ENCODE data around the gene OTOG. TPM values are rescaled to one million over a fixed set of nuclear protein-coding genes. Genes with fewer than 3 reads are reported as not detected.

Gene OTOG
- total and polyA plus RNA-seq, 2 experiments from 2014 or later: not detected

DNA sequence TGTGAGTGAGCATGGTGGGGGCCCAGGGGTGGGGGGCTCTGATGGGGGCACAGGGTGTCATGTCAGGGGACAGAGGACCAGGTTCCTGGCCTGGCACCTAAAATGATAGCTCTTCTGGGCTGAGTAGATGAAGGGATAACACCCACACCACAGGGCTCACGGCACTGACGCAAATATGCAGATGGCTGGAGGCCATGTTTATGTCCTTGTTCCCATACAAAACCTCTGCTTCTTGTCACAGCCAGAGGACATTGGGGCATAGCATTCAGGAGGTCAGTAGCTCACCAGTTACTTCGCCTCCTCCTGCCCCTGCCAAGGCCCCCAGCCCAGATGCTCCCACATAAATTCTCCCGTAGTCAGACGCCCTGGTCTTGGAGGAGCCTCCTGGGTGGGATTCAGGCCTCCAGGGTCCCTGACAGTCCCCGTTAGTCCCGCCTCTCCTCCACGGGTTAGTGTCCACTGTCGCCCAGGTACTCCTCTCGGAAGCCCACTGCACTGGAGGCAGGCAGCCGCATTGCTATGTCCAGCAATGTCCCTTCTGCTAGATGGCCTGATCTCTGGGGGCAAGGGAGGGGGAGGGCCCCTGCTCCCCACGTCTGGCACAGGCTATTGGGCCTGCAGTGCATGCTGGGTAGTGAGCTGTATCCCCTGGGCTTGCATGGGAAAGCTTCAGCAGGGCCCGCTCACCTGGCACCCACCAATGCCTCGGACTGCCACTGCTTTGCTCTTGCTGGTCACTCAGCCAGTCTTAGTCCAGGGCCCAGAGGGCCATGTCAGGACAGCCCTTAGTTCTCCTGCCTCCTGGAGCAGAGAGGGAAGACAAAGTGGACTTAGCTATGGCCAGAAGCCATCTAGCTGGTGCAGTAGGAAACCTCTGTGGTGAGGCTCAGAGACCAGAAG, 96.7 kb downstream of the OTOG start:
- no peak overlapping the region for H3K9ac ChIP-seq
- no peaks in the 10 kb centered on the region for H4K20me1 ChIP-seq (ENCODE audit: insufficient read depth)
- no peak overlapping the region for H3K27ac ChIP-seq
- in situ Hi-C loops (cut with MboI): no loop called here
- no peak for DNase-seq
- no peaks in the 10 kb centered on the region for H3K9me3 ChIP-seq (ENCODE audit: low read depth)
- no peaks in the 10 kb centered on the region for H3K36me3 ChIP-seq (ENCODE audit: low read depth)
- H3K79me2 ChIP-seq (ENCODE audit: insufficient read depth): no peaks in the 10 kb centered on the region
- H3K4me1 ChIP-seq (ENCODE audit: insufficient read depth): no peaks in the 10 kb centered on the region
- 41 to 49% methylated on average over 11 to 13 of the region's 14 CpGs for WGBS, 2 experiments (ENCODE audit: low coverage in 1 of 2, low lambda C conversion rate in 2 of 2, missing lambda C conversion rate in 2 of 2)
- H2AFZ ChIP-seq: no peak overlapping the region
- no peak for TF ChIP-seq EZH2 (IDR thresholded peaks at IDR 0.05; ENCODE audit: insufficient read depth, poor library complexity, severe bottlenecking)
- TF ChIP-seq EZH2phosphoT487 (IDR thresholded peaks at IDR 0.05; ENCODE audit: insufficient read depth, low read depth): no peak
- H3K27me3 ChIP-seq (replicated peaks; ENCODE audit: insufficient read depth): 0 out of 2 replicates have a peak, but pooled peaks cover 6% of the 10 kb centered on the region
- no peaks in the 10 kb centered on the region for H3K9me2 ChIP-seq (ENCODE audit: insufficient read depth)
- H3F3A ChIP-seq (ENCODE audit: insufficient read depth): no peaks in the 10 kb centered on the region
- no peak overlapping the region for H3K4me2 ChIP-seq (ENCODE audit: unreplicated experiment)
- H3K4me3 ChIP-seq: no peak overlapping the region

DNA sequence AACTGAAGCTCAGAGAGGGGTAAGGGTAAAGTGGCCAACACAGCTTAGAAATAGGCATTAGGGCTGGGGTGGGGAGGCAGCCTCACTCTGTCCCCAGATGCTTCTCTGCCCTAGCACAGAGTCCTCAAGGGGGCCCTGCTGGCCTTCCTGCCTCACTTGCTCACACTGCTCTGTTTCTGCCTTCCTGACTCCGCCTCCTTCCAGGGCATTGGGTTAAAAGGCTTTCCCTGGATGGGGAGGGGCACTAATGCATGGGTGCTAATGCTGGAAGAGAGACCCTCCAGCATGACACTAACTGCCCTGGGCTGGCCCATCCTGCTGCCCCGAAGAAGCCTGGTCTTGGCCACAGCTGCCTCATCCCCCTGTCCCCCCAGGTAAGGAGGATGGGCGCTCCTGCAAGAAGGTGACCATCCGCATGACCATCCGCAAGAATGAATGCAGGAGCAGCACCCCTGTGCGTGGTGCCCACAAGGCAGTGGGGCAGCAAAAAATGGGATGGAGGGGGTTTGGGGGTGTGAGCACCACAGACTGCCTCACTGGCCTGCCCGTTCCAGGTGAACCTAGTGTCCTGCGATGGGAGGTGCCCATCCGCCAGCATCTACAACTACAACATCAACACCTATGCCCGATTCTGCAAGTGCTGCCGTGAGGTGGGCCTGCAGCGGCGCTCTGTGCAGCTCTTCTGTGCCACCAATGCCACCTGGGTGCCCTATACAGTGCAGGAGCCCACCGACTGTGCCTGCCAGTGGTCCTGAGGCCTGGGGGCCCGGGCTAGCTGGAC, 98.3 kb downstream of the OTOG start:
- no peak overlapping the region for H3K9ac ChIP-seq
- no peak for DNase-seq
- no peaks in the 10 kb centered on the region for H3K4me1 ChIP-seq (ENCODE audit: insufficient read depth)
- in situ Hi-C loops (cut with MboI): no loop called here
- no peak overlapping the region for H3K27ac ChIP-seq
- no peak overlapping the region for H3K4me3 ChIP-seq
- TF ChIP-seq EZH2 (IDR thresholded peaks at IDR 0.05; ENCODE audit: insufficient read depth, poor library complexity, severe bottlenecking) (no peak), EZH2phosphoT487 (IDR thresholded peaks at IDR 0.05; ENCODE audit: insufficient read depth, low read depth) (no peak)
- no peaks in the 10 kb centered on the region for H3K9me2 ChIP-seq (ENCODE audit: insufficient read depth)
- H3K36me3 ChIP-seq (ENCODE audit: low read depth): no peaks in the 10 kb centered on the region
- no peak overlapping the region for H3K4me2 ChIP-seq (ENCODE audit: unreplicated experiment)
- no peaks in the 10 kb centered on the region for H4K20me1 ChIP-seq (ENCODE audit: insufficient read depth)
- no peaks in the 10 kb centered on the region for H3K9me3 ChIP-seq (ENCODE audit: low read depth)
- 0 out of 2 replicates have a peak, but pooled peaks cover 6% of the 10 kb centered on the region for H3K27me3 ChIP-seq (replicated peaks; ENCODE audit: insufficient read depth)
- 53 to 54% methylated on average over 13 to 15 of the region's 15 CpGs for WGBS, 2 experiments (ENCODE audit: low coverage in 1 of 2, low lambda C conversion rate in 2 of 2, missing lambda C conversion rate in 2 of 2)
- H3F3A ChIP-seq (ENCODE audit: insufficient read depth): no peaks in the 10 kb centered on the region
- H3K79me2 ChIP-seq (ENCODE audit: insufficient read depth): no peaks in the 10 kb centered on the region
- no peak overlapping the region for H2AFZ ChIP-seq

DNA sequence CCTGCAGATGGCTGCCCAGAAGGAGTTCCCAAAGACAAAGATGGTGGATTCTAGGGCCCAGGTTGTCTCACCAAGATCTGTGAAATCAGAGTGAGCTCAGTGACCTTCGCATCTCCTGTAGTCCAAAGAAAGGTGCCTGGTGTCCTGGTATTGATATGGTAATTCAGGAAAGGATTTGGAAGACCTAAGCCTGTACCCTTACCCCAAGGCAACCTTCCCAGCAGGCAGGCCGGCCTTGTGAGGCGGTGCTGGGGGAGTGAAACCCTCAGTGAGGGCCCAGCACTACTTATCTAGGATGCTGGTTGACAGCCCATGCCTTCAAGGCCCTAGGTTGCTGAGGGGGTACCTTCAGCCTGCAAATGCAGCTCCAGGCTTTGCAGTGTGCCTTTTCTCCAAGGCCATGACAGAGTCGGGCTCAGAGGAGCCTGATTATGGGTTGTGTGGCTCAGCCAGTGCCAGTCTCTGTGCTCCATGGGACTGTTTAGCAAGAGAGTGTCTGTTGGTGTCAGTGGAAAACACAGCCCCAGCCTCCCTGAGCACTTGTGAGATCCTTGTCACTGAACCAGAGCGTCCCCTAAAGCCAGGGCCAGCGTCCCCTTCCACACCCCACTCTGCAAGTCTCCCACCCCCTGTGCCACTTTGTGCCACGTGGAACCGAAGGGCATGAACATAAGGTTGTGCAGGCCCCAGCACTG, 99.5 kb downstream of the OTOG start:
- TF ChIP-seq EZH2phosphoT487 (IDR thresholded peaks at IDR 0.05; ENCODE audit: insufficient read depth, low read depth): no peak
- TF ChIP-seq EZH2 (IDR thresholded peaks at IDR 0.05; ENCODE audit: insufficient read depth, poor library complexity, severe bottlenecking): no peak
- H3K4me2 ChIP-seq (ENCODE audit: unreplicated experiment): no peak overlapping the region
- no peaks in the 10 kb centered on the region for H3K79me2 ChIP-seq (ENCODE audit: insufficient read depth)
- no peaks in the 10 kb centered on the region for H4K20me1 ChIP-seq (ENCODE audit: insufficient read depth)
- no peak overlapping the region for H3K9ac ChIP-seq
- H3K9me2 ChIP-seq (ENCODE audit: insufficient read depth): no peaks in the 10 kb centered on the region
- no peaks in the 10 kb centered on the region for H3K4me1 ChIP-seq (ENCODE audit: insufficient read depth)
- H3K4me3 ChIP-seq: no peak overlapping the region
- in situ Hi-C loops (cut with MboI): no loop called here
- no peak overlapping the region for H2AFZ ChIP-seq
- 0 out of 2 replicates have a peak, but pooled peaks cover 6% of the 10 kb centered on the region for H3K27me3 ChIP-seq (replicated peaks; ENCODE audit: insufficient read depth)
- H3K36me3 ChIP-seq (ENCODE audit: low read depth): no peaks in the 10 kb centered on the region
- DNase-seq: no peak
- no peaks in the 10 kb centered on the region for H3K9me3 ChIP-seq (ENCODE audit: low read depth)
- no peak overlapping the region for H3K27ac ChIP-seq
- no peaks in the 10 kb centered on the region for H3F3A ChIP-seq (ENCODE audit: insufficient read depth)
- WGBS, 2 experiments (ENCODE audit: low coverage in 1 of 2, low lambda C conversion rate in 2 of 2, missing lambda C conversion rate in 2 of 2): 15 to 30% methylated on average over 8 of the region's 8 CpGs

DNA sequence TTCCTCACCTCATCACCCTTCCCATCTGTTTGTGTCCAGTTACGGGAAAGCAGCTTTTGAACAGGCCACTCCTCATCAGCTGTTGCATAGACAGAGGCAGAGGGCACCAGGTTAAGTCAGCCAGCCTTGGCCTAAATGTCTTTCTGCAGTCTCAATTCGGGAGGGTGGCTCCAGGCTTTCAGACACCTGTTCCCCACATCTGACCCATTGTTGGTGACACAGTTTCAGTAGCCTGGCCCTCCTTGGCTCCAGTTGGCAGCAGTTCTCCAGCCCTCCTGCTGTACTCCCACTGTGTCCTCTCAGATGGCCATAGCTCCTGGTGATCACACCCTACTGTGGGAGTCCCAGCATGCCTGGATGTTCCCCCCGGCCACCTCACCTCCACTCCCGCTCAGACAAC, 101.5 kb downstream of the OTOG start:
- Histone ChIP-seq H3K4me1 (ENCODE audit: insufficient read depth) (no peaks in the 10 kb centered on the region), H3K9me2 (ENCODE audit: insufficient read depth) (no peaks in the 10 kb centered on the region), H3K4me3 (no peak overlapping the region), H2AFZ (no peak overlapping the region), H3K79me2 (ENCODE audit: insufficient read depth) (no peaks in the 10 kb centered on the region), H3K9ac (no peak overlapping the region), H3K4me2 (ENCODE audit: unreplicated experiment) (no peak overlapping the region), H3F3A (ENCODE audit: insufficient read depth) (no peaks in the 10 kb centered on the region), H4K20me1 (ENCODE audit: insufficient read depth) (no peaks in the 10 kb centered on the region), H3K27ac (no peak overlapping the region), H3K36me3 (ENCODE audit: low read depth) (no peaks in the 10 kb centered on the region), H3K27me3 (replicated peaks; ENCODE audit: insufficient read depth) (0 out of 2 replicates have a peak, but pooled peaks cover 6% of the 10 kb centered on the region), H3K9me3 (ENCODE audit: low read depth) (no peaks in the 10 kb centered on the region)
- 12 to 18% methylated on average over 3 to 4 of the region's 4 CpGs for WGBS, 2 experiments (ENCODE audit: low coverage in 1 of 2, low lambda C conversion rate in 2 of 2, missing lambda C conversion rate in 2 of 2)
- in situ Hi-C loops (cut with MboI): no loop called here
- TF ChIP-seq EZH2phosphoT487 (IDR thresholded peaks at IDR 0.05; ENCODE audit: insufficient read depth, low read depth): no peak
- TF ChIP-seq EZH2 (IDR thresholded peaks at IDR 0.05; ENCODE audit: insufficient read depth, poor library complexity, severe bottlenecking): no peak
- no peak for DNase-seq

All from GM23248 (cell line).